ENCODE data around the gene DHRS7B. TPM values are rescaled to one million over a fixed set of nuclear protein-coding genes. Genes with fewer than 3 reads are reported as not detected.

The DHRS7B gene
- polyA plus RNA-seq, 1 donor (not counting 4 experiments of a cell fraction or from before 2014, with no cell fraction given) = 33.8 TPM

GRCh38 chr17:21204935-21205334, 78.2 kb downstream of the DHRS7B start:
- peaks cover 7 to 18% of the 10 kb centered on the region in 2 experiments for H3K36me3 ChIP-seq (ENCODE audit: control insufficient read depth in 2 of 2, extremely low read depth in 1 of 2, insufficient read depth in 2 of 2, low read length in 2 of 2)
- dilution Hi-C loops (cut with MboI; ENCODE audit: extremely low pct_ligation_motif_present, low sequenced_read_pairs) = no loop called here
- H3K27ac ChIP-seq (ENCODE audit: control insufficient read depth, insufficient read depth, low read length) = no peak overlapping the region
- FAIRE-seq (no peak), DNase-seq (ENCODE audit: low read depth, low spot score) (no peak)
- no peaks in the 10 kb centered on the region for H3K27me3 ChIP-seq (ENCODE audit: control insufficient read depth, extremely low read depth, insufficient read depth, low read length)
- H3K79me2 ChIP-seq (ENCODE audit: control insufficient read depth, insufficient read depth, low read length) = peaks cover 94% of the 10 kb centered on the region
- TF ChIP-seq CTCF (optimal IDR thresholded peaks at IDR 0.05 in 1 of 3, IDR thresholded peaks at IDR 0.05 in 1 of 3, conservative IDR thresholded peaks at IDR 0.05 in 1 of 3; ENCODE audit: extremely low read depth in 1 of 3, insufficient read depth in 2 of 3, low read length in 3 of 3) (no peak), EZH2 (IDR thresholded peaks at IDR 0.05; ENCODE audit: low read length) (no peak)
- peaks cover 31% of the 10 kb centered on the region for H4K20me1 ChIP-seq (ENCODE audit: control insufficient read depth, extremely low read depth, insufficient read depth, low read length)
- peaks cover 10% of the 10 kb centered on the region for H3K9me1 ChIP-seq (ENCODE audit: control insufficient read depth, extremely low read depth, insufficient read depth, low read length)
- no peak overlapping the region for H3K9ac ChIP-seq (ENCODE audit: control insufficient read depth, extremely low read depth, insufficient read depth, low read length)
- no peak overlapping the region for H2AFZ ChIP-seq (ENCODE audit: control insufficient read depth, low read length)
- H3K4me1 ChIP-seq (ENCODE audit: control insufficient read depth, extremely low read depth, insufficient read depth, low read length) = peaks cover 28% of the 10 kb centered on the region
- no peak overlapping the region for H3K4me3 ChIP-seq (ENCODE audit: control insufficient read depth in 2 of 3, extremely low read depth in 1 of 3, insufficient read depth in 2 of 3, low read depth in 1 of 3, low read length in 3 of 3)
- H3K9me3 ChIP-seq (ENCODE audit: control insufficient read depth, low read depth, low read length) = no peaks in the 10 kb centered on the region
- no peak overlapping the region for H3K4me2 ChIP-seq (ENCODE audit: control insufficient read depth, extremely low read depth, insufficient read depth, low read depth, low read length)

- Histone ChIP-seq H2AFZ (ENCODE audit: control insufficient read depth, low read length) (no peak overlapping the region), H4K20me1 (ENCODE audit: control insufficient read depth, extremely low read depth, insufficient read depth, low read length) (peaks cover 27% of the 10 kb centered on the region)
- no peak for FAIRE-seq
Measured at GRCh38 chr17:21208352-21208751, 81.6 kb downstream of the DHRS7B start.

More at GRCh38 chr17:21208352-21208751, 81.6 kb downstream of the DHRS7B start:
- Histone ChIP-seq H3K9me3 (ENCODE audit: control insufficient read depth, low read depth, low read length) (no peaks in the 10 kb centered on the region), H3K4me1 (ENCODE audit: control insufficient read depth, extremely low read depth, insufficient read depth, low read length) (peaks cover 35% of the 10 kb centered on the region), H3K4me3 (ENCODE audit: control insufficient read depth in 2 of 3, extremely low read depth in 1 of 3, insufficient read depth in 2 of 3, low read depth in 1 of 3, low read length in 3 of 3) (no peak overlapping the region), H3K27ac (ENCODE audit: control insufficient read depth, insufficient read depth, low read length) (no peak overlapping the region), H3K79me2 (ENCODE audit: control insufficient read depth, insufficient read depth, low read length) (peaks cover 94% of the 10 kb centered on the region), H3K36me3 (ENCODE audit: control insufficient read depth in 2 of 2, extremely low read depth in 1 of 2, insufficient read depth in 2 of 2, low read length in 2 of 2) (peaks cover 7 to 18% of the 10 kb centered on the region in 2 experiments), H3K9ac (ENCODE audit: control insufficient read depth, extremely low read depth, insufficient read depth, low read length) (no peak overlapping the region), H3K27me3 (ENCODE audit: control insufficient read depth, extremely low read depth, insufficient read depth, low read length) (no peaks in the 10 kb centered on the region), H3K9me1 (ENCODE audit: control insufficient read depth, extremely low read depth, insufficient read depth, low read length) (no peaks in the 10 kb centered on the region), H3K4me2 (ENCODE audit: control insufficient read depth, extremely low read depth, insufficient read depth, low read depth, low read length) (no peak overlapping the region)
- no peak for DNase-seq (ENCODE audit: low read depth, low spot score)
- no peak for TF ChIP-seq EZH2 (IDR thresholded peaks at IDR 0.05; ENCODE audit: low read length)
- dilution Hi-C loops (cut with MboI; ENCODE audit: extremely low pct_ligation_motif_present, low sequenced_read_pairs) = no loop called here
